Smooth muscle cell (in vitro differentiated cells): ENCODE results near the gene THSD4. TPM values are rescaled to one million over a fixed set of nuclear protein-coding genes. Genes with fewer than 3 reads are reported as not detected.
"Not testable (repeated sequence)": the region's sequence is repeated elsewhere in the genome, so short reads cannot be mapped to it uniquely, and the experiment has no call there.

Source experiments
- DNase-seq: peaks from one replicate; lab custom pipeline; 2025; ENCODE audit not compliant: unreplicated experiment; lab: John Stamatoyannopoulos, UW
- H2AFZ ChIP-seq: fragments of 200-600 bp; sonication (generic); 2 replicates; pipeline ENCODE4 v1.6.0; 2016; ENCODE audit warnings: antibody characterized with exemption, low read depth, mild to moderate bottlenecking
- H3F3A ChIP-seq: fragments of 200-600 bp; sonication (generic); 2 replicates; pipeline ENCODE4 v1.6.0; 2017; ENCODE audit warnings: antibody characterized with exemption, low read depth
- H3K27ac ChIP-seq: fragments of 200-600 bp; sonication (generic); 2 replicates; pipeline ENCODE4 v1.5.1; 2016; ENCODE audit warnings: low read depth, mild to moderate bottlenecking
- H3K27me3 ChIP-seq: fragments of 200-600 bp; sonication (generic); 2 replicates; pipeline ENCODE4 v1.6.1; 2016; ENCODE audit warnings: low read depth, mild to moderate bottlenecking
- H3K36me3 ChIP-seq: fragments of 200-600 bp; sonication (generic); 2 replicates; pipeline ENCODE4 v1.5.1; 2016; ENCODE audit warnings: low read depth
- H3K4me1 ChIP-seq: fragments of 200-600 bp; sonication (generic); 2 replicates; pipeline ENCODE4 v1.5.1; 2016; ENCODE audit warnings: low read depth
- H3K4me2 ChIP-seq: fragments of 200-600 bp; sonication (generic); 2 replicates; pipeline ENCODE4 v1.6.0; 2016; ENCODE audit warnings: mild to moderate bottlenecking
- H3K4me3 ChIP-seq: fragments of 200-600 bp; sonication (generic); 2 replicates; pipeline ENCODE4 v1.5.1; 2016; ENCODE audit warnings: mild to moderate bottlenecking
- H3K79me2 ChIP-seq: fragments of 200-600 bp; sonication (generic); 2 replicates; pipeline ENCODE4 v1.6.0; 2016; ENCODE audit warnings: low read depth, mild to moderate bottlenecking
- H3K9ac ChIP-seq: fragments of 200-600 bp; sonication (generic); 2 replicates; pipeline ENCODE4 v1.6.0; 2016; ENCODE audit warnings: low read depth
- H3K9me3 ChIP-seq: fragments of 200-600 bp; sonication (generic); replicated peaks from 2 replicates; pipeline ENCODE4 v1.5.1; 2016; ENCODE audit warnings: low read depth
- H4K20me1 ChIP-seq: fragments of 200-600 bp; sonication (generic); 2 replicates; pipeline ENCODE4 v1.6.0; 2016; ENCODE audit warnings: low read depth
- WGBS: methylation state at CpG from one replicate; pipeline ENCODE4 v1.1.7; 2016; ENCODE audit warnings: low lambda C conversion rate; 5-methylcytosine and 5-hydroxymethylcytosine counted together
- polyA plus RNA-seq: library from polyadenylated mRNA; unstranded; fragments of >200 nt; fragmentation: Nextera tagmentation; extraction: Ambion mirVana; gene quantifications from 2 replicates; pipeline ENCODE4 v1.2.1, GENCODE V29; 2016
- total RNA-seq: library from RNA; depleted of rRNA; stranded (reverse); fragments of >200 nt; gene quantifications from 2 replicates; pipeline ENCODE4 v1.2.3, GENCODE V29; 2014
- TF ChIP-seq, protein P1 (sequence below): fragments of 200-600 bp; sonication (generic); IDR thresholded peaks from 2 replicates; pipeline ENCODE4 v1.5.1; 2017; ENCODE audit warnings: borderline replicate concordance, mild to moderate bottlenecking, antibody characterized with exemption; ENCODE audit not compliant: insufficient read depth, poor library complexity, severe bottlenecking

Gene THSD4
- total and polyA plus RNA-seq, 2 experiments from 2014 or later, result 2.5 to 4.1 TPM

GRCh38 chr15:71162309-71162708, 47.0 kb downstream of the THSD4 start:
- no peak for DNase-seq
- H3K4me2 ChIP-seq, result no peak overlapping the region
- TF ChIP-seq, protein P1, sequence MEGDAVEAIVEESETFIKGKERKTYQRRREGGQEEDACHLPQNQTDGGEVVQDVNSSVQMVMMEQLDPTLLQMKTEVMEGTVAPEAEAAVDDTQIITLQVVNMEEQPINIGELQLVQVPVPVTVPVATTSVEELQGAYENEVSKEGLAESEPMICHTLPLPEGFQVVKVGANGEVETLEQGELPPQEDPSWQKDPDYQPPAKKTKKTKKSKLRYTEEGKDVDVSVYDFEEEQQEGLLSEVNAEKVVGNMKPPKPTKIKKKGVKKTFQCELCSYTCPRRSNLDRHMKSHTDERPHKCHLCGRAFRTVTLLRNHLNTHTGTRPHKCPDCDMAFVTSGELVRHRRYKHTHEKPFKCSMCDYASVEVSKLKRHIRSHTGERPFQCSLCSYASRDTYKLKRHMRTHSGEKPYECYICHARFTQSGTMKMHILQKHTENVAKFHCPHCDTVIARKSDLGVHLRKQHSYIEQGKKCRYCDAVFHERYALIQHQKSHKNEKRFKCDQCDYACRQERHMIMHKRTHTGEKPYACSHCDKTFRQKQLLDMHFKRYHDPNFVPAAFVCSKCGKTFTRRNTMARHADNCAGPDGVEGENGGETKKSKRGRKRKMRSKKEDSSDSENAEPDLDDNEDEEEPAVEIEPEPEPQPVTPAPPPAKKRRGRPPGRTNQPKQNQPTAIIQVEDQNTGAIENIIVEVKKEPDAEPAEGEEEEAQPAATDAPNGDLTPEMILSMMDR, result no peak
- no peak overlapping the region for H3K9ac ChIP-seq
- 91% methylated on average over 2 of the region's 2 CpGs for whole genome bisulfite sequencing
- no peaks in the 10 kb centered on the region for H3K79me2 ChIP-seq
- H3K4me1 ChIP-seq, result no peaks in the 10 kb centered on the region
- H3K36me3 ChIP-seq, result no peaks in the 10 kb centered on the region
- H4K20me1 ChIP-seq, result no peaks in the 10 kb centered on the region
- H3K9me3 ChIP-seq, result no peaks in the 10 kb centered on the region
- H3K27ac ChIP-seq, result no peak overlapping the region
- H3K27me3 ChIP-seq, result no peaks in the 10 kb centered on the region
- no peak overlapping the region for H2AFZ ChIP-seq
- H3F3A ChIP-seq, result no peaks in the 10 kb centered on the region
- H3K4me3 ChIP-seq, result no peak overlapping the region

- not testable (repeated sequence) for H3K9me3 ChIP-seq, H3K36me3 ChIP-seq, H3K4me2 ChIP-seq, H3K4me1 ChIP-seq, H3K4me3 ChIP-seq, H3K27me3 ChIP-seq, H3K9ac ChIP-seq, H3K27ac ChIP-seq, DNase-seq, H3K79me2 ChIP-seq, H2AFZ ChIP-seq, H4K20me1 ChIP-seq, H3F3A ChIP-seq
- 62% methylated on average over 2 of the region's 5 CpGs for WGBS
Measured at GRCh38 chr15:71164606-71165005, 49.3 kb downstream of the THSD4 start.

DNA sequence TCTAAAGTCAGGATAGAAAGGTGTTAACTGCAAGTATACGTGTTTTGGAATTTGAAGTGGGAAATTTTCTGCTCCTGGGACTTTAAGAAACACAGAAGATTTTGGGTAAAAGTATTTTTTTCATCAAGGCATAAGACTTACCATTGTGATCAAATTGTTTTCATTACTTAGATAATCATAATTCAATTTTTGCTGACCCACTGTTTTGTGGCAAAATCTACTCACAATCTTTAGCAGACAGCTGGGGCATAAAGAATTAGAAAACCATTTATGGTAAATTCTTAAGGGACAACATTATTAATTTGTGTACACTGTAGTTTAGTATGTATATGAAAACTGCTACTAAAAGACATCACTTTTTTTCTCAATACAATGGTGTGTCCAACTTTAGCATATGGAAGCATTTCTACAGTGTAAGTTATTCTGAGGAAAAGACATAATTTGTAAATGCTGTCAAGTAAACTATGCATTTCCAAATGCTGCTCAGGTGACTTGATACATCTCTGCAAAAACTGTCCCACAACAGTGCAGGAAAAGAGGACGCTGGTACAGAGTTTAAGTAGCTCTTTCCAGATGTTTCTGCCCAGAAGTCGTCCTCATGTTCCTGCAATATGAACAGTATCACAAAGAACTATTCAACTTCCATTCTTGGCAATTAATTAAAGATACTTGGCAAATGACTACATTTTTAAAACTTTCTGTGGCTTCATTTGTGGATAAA, 52.3 kb downstream of the THSD4 start:
- WGBS, result 96% methylated on average over 3 of the region's 3 CpGs
- TF ChIP-seq, protein P1, result no peak
- Histone ChIP-seq H4K20me1 (no peaks in the 10 kb centered on the region), H3F3A (no peaks in the 10 kb centered on the region), H3K9ac (no peak overlapping the region), H3K27ac (no peak overlapping the region), H2AFZ (no peak overlapping the region), H3K4me3 (no peak overlapping the region), H3K4me1 (no peaks in the 10 kb centered on the region), H3K4me2 (no peak overlapping the region), H3K36me3 (no peaks in the 10 kb centered on the region), H3K27me3 (no peaks in the 10 kb centered on the region), H3K9me3 (no peaks in the 10 kb centered on the region), H3K79me2 (no peaks in the 10 kb centered on the region)
- DNase-seq, result no peak

DNA sequence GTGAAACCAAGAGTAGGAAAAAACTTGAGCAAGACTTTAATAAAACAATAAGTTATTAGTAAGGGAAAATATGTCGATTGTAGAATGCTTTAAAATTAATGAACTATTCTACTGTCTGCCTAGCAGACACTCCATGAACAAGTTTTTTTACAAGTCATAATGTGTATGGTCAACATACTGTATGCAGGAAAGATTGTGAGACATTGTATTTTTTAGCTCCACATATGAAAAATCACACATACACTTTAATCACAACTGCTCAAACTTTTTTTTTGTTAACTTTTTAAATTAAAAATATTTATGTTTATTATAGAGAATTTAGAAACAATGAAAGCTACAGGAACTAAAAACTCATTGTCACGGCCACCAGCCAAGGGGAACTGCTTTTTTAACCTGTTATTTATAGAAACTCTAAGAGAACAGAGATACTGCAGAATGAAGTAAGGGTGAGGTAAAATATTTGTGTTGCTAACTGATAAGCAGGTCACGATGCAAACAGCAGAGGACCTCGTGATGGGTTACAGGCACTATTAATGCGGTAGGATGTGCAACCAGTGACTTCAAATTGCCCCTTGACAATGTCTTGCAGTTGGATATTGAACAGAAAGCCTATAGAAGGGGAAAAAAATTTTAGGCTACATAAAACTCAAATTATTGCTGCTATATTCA, 53.0 kb downstream of the THSD4 start:
- Histone ChIP-seq H3K4me2 (no peak overlapping the region), H3K27me3 (no peaks in the 10 kb centered on the region), H4K20me1 (no peaks in the 10 kb centered on the region), H3K4me1 (no peaks in the 10 kb centered on the region), H3F3A (no peaks in the 10 kb centered on the region), H3K9me3 (peaks cover 4% of the 10 kb centered on the region), H2AFZ (no peak overlapping the region), H3K36me3 (no peaks in the 10 kb centered on the region), H3K9ac (no peak overlapping the region), H3K79me2 (no peaks in the 10 kb centered on the region), H3K27ac (no peak overlapping the region), H3K4me3 (no peak overlapping the region)
- TF ChIP-seq, protein P1, result no peak
- no peak for DNase-seq
- WGBS, result 88% methylated on average over 5 of the region's 5 CpGs
